DND-41 (cell line): ENCODE data around the gene TRHDE.

Experiments
- ATAC-seq: fragments of 200-7000 bp; cut with Tn5 transposase; 3 replicates; pipeline ENCODE4 v1.9.1; 2021; ENCODE audit warnings: low read depth; ENCODE audit not compliant: insufficient read depth
- DNase-seq: peaks from one replicate; pipeline ENCODE4 v3.0.0-alpha.2; 2020
- H2AFZ ChIP-seq: 2 replicates; pipeline ENCODE4 v1.6.0; 2012; ENCODE audit warnings: low read depth, low read length
- H3K27ac ChIP-seq: 2 replicates; pipeline ENCODE4 v1.5.1; 2012; ENCODE audit warnings: low read length, inconsistent platforms
- H3K27me3 ChIP-seq: fragments of 200-600 bp; sonication (generic); 2 replicates; pipeline ENCODE4 v1.6.0; 2012; ENCODE audit warnings: low read length, mild to moderate bottlenecking, inconsistent platforms; ENCODE audit not compliant: insufficient read depth, poor library complexity
- H3K36me3 ChIP-seq: 2 replicates; pipeline ENCODE4 v1.5.1; 2012; ENCODE audit warnings: low read length, inconsistent platforms; ENCODE audit not compliant: insufficient read depth
- H3K4me1 ChIP-seq: 2 replicates; pipeline ENCODE4 v1.5.1; 2012; ENCODE audit warnings: mild to moderate bottlenecking, low read length; ENCODE audit not compliant: insufficient read depth
- H3K4me2 ChIP-seq: 2 replicates; pipeline ENCODE4 v1.6.0; 2012; ENCODE audit warnings: mild to moderate bottlenecking, moderate library complexity, low read length, inconsistent platforms; ENCODE audit not compliant: insufficient read depth
- H3K4me3 ChIP-seq, 2 experiments: fragments of 200-600 bp in 1 of 2; shearing (Covaris generic) in 1 of 2; 2 replicates each; pipeline ENCODE4 v1.5.1; 2012 to 2016; ENCODE audit warnings: inconsistent platforms in 2 of 2, low read length in 2 of 2, mild to moderate bottlenecking in 2 of 2, low read depth in 1 of 2, moderate library complexity in 1 of 2
- H3K79me2 ChIP-seq: 2 replicates; pipeline ENCODE4 v1.6.0; 2012; ENCODE audit warnings: low read length, inconsistent platforms; ENCODE audit not compliant: insufficient read depth
- H3K9ac ChIP-seq: 2 replicates; pipeline ENCODE4 v1.6.0; 2012; ENCODE audit warnings: low read depth, mild to moderate bottlenecking, inconsistent platforms, low read length, moderate library complexity
- H3K9me3 ChIP-seq: 2 replicates; pipeline ENCODE4 v1.5.1; 2012; ENCODE audit warnings: low read length, moderate library complexity, mild to moderate bottlenecking, inconsistent platforms; ENCODE audit not compliant: insufficient read depth, severe bottlenecking
- H4K20me1 ChIP-seq: 2 replicates; pipeline ENCODE4 v1.6.0; 2012; ENCODE audit warnings: low read length; ENCODE audit not compliant: insufficient read depth
- EZH2 ChIP-seq: IDR thresholded peaks from 3 replicates; pipeline ENCODE4 v1.6.1; 2012; ENCODE audit warnings: borderline replicate concordance, low read depth, mild to moderate bottlenecking, moderate library complexity, low read length, inconsistent platforms; ENCODE audit not compliant: severe bottlenecking
- TF ChIP-seq, protein P1 (sequence below): IDR thresholded peaks from 2 replicates; pipeline ENCODE4 v1.5.1; 2012; ENCODE audit warnings: borderline replicate concordance, low read length, moderate library complexity, mild to moderate bottlenecking; ENCODE audit not compliant: poor library complexity, severe bottlenecking; ENCODE audit errors: extremely low read depth

Gene TRHDE

DNA sequence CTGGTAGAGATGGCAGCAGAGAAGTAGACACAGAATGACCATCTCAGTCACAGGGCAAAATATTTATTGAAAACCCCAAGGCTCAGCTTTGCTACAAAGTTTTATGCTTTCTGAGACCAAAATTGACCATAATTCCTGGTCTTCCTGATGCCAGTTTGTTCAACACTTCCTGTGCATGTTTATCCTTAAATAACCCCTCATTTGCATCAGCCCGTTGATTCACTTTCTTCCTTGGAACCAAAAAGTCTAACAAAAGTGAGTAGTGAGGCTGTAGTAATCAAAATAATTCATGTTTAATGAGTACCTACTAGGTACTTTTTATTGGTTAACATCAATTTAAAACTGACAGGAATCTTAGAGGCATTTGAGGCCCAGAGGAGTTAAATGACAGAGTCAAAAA lies 51.7 kb downstream of the TRHDE start:
- Histone ChIP-seq H3K4me3 (no peak overlapping the region), H2AFZ (no peak overlapping the region), H3K4me1 (no peaks in the 10 kb centered on the region), H3K9me3 (no peaks in the 10 kb centered on the region), H3K27ac (no peak overlapping the region), H3K9ac (no peak overlapping the region), H3K27me3 (no peaks in the 10 kb centered on the region), H3K4me2 (no peak overlapping the region), H3K36me3 (no peaks in the 10 kb centered on the region), H3K79me2 (no peaks in the 10 kb centered on the region), H4K20me1 (no peaks in the 10 kb centered on the region)
- no peak for ATAC-seq
- DNase-seq: no peak
- TF ChIP-seq EZH2: no peak
- TF ChIP-seq, protein P1, sequence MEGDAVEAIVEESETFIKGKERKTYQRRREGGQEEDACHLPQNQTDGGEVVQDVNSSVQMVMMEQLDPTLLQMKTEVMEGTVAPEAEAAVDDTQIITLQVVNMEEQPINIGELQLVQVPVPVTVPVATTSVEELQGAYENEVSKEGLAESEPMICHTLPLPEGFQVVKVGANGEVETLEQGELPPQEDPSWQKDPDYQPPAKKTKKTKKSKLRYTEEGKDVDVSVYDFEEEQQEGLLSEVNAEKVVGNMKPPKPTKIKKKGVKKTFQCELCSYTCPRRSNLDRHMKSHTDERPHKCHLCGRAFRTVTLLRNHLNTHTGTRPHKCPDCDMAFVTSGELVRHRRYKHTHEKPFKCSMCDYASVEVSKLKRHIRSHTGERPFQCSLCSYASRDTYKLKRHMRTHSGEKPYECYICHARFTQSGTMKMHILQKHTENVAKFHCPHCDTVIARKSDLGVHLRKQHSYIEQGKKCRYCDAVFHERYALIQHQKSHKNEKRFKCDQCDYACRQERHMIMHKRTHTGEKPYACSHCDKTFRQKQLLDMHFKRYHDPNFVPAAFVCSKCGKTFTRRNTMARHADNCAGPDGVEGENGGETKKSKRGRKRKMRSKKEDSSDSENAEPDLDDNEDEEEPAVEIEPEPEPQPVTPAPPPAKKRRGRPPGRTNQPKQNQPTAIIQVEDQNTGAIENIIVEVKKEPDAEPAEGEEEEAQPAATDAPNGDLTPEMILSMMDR: no peak

DNA sequence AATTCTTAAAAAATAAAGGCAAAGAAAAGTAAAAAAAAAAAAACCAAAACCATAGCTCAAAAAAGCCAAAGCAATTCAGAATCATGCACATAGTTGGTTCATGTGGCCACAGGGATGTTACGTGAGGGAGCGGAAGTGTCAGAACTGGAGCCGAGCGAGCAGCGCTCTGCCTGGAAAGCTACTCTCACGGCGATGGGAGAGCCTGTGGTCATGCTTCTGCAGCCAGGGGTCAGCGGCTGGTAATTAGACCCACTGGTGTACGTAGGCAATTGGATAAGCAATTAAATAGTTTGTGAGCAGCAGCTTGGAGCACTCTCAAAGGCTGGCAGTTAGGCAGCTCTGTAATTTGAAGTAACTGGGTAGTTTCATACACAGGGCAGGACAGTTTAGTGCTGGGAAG lies 58.1 kb downstream of the TRHDE start:
- Histone ChIP-seq H3K27ac (no peak overlapping the region), H4K20me1 (no peaks in the 10 kb centered on the region), H3K9me3 (no peaks in the 10 kb centered on the region), H3K79me2 (no peaks in the 10 kb centered on the region), H2AFZ (no peak overlapping the region), H3K9ac (no peak overlapping the region), H3K4me2 (no peak overlapping the region), H3K4me1 (no peaks in the 10 kb centered on the region), H3K4me3 (no peak overlapping the region), H3K27me3 (no peaks in the 10 kb centered on the region), H3K36me3 (no peaks in the 10 kb centered on the region)
- TF ChIP-seq, protein P1: no peak
- TF ChIP-seq EZH2: no peak
- DNase-seq (no peak), ATAC-seq (no peak)

DNA sequence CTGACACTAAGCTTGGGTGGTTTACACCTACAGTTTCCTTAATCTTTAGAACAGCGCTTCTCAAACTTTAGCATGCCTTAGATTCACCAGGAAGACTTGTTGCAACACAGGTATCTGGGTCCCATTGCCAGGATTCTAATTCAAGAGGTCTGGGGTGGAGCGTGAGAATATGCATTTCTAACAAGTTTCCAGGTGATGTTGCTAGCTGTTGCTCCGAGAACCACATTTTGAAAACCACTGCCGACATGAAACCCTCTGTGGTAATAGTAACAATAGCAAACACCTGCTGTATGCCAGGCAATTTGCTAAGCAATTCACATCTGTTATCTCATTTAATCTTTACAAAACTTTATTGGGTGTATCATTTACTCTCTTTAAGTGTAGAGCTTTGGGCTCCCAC lies 58.6 kb downstream of the TRHDE start:
- H3K4me1 ChIP-seq: no peaks in the 10 kb centered on the region
- H2AFZ ChIP-seq: no peak overlapping the region
- H3K27me3 ChIP-seq: no peaks in the 10 kb centered on the region
- H3K4me3 ChIP-seq: no peak overlapping the region
- no peak overlapping the region for H3K9ac ChIP-seq
- no peak overlapping the region for H3K4me2 ChIP-seq
- H3K27ac ChIP-seq: no peak overlapping the region
- DNase-seq (no peak), ATAC-seq (no peak)
- no peaks in the 10 kb centered on the region for H3K79me2 ChIP-seq
- H3K36me3 ChIP-seq: no peaks in the 10 kb centered on the region
- no peaks in the 10 kb centered on the region for H3K9me3 ChIP-seq
- TF ChIP-seq, protein P1: no peak
- TF ChIP-seq EZH2: no peak
- no peaks in the 10 kb centered on the region for H4K20me1 ChIP-seq

DNA sequence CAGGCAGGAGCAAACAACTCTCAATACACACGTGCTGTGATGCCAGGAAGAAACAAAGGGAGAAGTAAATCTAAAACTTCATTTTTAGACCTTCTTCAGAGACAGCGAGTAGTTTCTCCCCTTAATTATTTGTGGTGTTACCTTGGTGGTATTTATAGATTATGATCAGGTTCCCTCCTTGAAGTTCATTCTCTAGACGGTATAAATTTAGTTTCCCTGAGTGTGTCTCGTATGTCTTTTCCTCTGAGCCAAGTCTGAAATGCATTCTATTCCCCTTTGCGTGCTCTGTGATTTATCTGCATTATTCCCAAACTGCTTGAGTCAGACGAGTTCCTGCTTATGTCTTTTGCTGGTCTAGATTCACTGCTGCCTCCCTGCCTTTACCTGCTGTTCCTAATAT lies 65.2 kb downstream of the TRHDE start:
- Histone ChIP-seq H3K36me3 (no peaks in the 10 kb centered on the region), H3K4me1 (no peaks in the 10 kb centered on the region), H4K20me1 (no peaks in the 10 kb centered on the region), H2AFZ (no peak overlapping the region), H3K79me2 (no peaks in the 10 kb centered on the region), H3K9ac (no peak overlapping the region), H3K9me3 (no peaks in the 10 kb centered on the region), H3K27ac (no peak overlapping the region), H3K27me3 (no peaks in the 10 kb centered on the region), H3K4me2 (no peak overlapping the region), H3K4me3 (no peak overlapping the region)
- TF ChIP-seq, protein P1: no peak
- no peak for TF ChIP-seq EZH2
- DNase-seq: no peak
- no peak for ATAC-seq
